HG03135 (cell line): ENCODE measurements around the gene OPRL1.
"Not testable (repeated sequence)": the region's sequence is repeated elsewhere in the genome, so short reads cannot be mapped to it uniquely, and the experiment has no call there.

Source experiments
- ATAC-seq: cut with Tn5 transposase; IDR thresholded peaks from one replicate; pipeline ENCODE4 v1.9.1; 2021; ENCODE audit warnings: mild to moderate bottlenecking, moderate library complexity; ENCODE audit not compliant: unreplicated experiment

The OPRL1 gene

DNA sequence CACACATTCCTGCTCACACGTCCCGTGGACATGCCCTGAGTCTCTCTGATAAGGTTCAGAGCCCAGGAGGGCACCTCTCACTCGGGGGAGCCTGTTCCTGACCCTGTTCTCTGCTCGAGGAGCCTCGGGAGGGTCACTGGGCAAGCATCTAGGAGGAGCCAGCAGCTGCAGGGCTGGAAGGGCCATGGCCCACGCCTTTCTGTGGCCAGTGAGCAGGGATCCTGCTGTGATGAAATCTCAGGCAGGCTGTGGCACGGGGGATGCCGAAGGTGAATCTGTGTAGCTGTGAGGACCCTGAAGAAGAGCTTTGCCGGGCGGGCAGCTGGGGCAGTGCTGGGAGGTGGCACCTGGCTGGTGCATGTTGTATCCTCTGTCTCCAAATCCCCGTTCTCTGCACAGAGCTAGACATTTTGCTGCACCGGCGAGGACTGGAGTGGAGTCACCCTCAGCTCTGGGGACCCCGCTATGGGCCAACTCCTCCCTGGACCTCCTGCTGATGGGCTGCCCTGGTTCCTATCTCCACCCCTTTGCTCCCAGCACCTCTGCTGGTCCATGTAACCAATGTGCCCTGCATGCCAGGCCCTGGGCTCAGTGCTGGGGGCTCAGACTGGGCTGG is 34.6 kb downstream of the OPRL1 start:
- no peak for ATAC-seq

DNA sequence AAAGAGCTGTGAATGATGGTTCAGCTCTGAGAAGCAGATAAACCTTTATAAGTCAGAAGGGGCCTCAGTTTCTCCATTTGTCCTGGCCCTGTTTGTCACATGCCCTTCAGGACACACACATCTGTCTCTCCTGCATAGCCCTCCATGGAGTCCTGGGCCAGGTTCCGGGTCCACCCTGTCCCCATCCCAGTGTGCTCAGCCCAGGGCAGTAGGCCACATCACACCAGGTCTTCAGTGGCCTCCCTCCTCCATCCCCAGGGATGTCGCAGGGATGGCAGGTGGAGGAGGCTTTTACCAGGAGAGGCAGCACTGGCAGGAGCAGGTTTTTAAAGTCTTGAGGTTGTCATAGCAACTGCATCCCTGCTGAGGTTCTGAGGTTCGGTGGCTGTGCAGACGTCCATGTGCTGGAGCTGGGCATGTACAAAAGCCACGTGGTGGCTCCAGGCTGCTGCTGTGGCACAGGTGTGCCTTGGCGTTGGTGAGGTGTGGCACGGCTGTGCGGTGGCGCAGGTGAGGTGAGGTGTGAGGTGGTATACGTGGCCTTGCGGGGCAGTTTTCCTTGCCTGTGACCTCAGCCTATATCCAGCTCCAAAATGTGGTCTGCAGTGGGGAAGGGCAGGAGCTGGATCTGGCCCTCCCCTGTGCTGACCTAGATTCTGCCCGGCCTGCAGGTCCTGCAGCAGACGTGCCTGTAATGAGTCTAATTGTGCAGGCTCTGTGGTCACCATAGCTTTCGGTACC is 35.5 kb downstream of the OPRL1 start:
- ATAC-seq, result no peak

DNA sequence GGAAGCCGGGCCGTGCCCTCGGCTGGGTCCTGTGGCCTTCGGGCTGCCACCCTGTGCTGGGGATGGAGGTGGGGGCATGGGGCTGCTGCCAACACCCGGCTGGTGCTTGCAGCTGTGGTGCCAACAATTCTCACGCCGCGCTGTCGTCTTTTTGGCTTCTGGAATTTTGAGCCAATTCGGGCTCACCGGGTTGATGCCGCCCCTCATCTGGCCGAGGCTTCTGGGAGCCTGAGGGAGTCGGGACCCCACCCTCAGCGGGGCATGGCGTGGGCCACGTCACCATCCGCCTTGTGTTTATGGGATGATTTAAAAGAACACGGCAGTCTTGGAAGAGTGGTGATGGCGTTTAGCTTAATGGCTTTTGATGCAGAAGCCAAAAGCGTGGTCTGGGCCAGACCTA is 36.1 kb downstream of the OPRL1 start:
- ATAC-seq, result no peak

DNA sequence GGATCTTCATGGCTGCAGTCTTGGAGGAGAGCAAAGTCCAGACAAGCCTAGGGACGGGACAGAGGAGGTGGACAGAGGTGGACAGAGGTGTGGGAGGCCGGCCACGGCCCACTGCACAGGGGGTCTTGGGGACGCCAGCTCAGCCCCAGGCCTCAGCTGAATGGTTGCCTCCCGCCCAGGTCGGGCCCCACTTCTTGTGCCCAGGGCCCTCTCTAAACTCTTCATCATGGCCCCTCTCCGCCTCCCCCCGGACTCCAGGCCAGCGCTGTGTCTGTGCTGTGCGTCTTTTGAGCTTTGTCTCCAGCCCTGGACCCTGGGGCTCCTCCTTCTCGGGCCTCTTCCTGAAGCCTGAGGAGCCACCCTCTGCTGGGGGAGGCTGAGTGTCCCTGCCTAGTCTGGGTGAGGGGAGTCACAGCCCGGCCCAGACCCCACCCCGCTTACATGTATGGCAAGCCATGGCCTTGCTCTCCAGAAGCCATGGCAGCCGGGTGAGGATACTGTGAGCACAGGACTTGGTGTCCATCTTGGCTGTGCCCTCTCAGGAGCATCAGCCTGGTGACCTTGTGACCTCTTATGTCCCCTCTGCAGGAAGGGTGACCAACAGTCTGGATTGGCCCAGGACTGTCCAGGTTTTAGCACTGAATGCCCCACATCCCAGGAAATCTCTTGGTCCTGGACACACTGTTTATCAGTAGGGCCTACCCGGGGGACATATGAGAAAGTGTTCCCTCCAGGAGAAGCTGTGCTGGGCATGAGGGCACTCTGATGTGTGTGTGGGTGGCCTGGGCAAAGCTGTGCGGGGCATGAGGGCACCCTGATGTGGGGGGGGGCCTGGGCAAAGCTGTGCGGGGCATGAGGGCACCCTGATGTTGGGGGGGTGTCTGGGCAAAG is 36.9 kb downstream of the OPRL1 start:
- no peak for ATAC-seq

DNA sequence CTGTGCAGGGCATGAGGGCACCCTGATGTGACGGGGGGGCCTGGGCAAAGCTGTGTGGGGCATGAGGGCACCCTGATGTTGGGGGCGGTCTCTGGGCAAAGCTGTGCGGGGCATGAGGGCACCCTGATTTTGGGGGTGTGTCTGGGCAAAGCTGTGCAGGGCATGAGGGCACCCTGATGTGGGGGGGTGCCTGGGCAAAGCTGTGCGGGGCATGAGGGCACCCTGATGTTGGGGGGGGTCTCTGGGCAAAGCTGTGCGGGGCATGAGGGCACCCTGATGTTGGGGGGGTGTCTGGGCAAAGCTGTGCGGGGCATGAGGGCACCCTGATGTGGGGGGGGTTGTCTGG is 37.5 kb downstream of the OPRL1 start:
- not testable (repeated sequence) for ATAC-seq

DNA sequence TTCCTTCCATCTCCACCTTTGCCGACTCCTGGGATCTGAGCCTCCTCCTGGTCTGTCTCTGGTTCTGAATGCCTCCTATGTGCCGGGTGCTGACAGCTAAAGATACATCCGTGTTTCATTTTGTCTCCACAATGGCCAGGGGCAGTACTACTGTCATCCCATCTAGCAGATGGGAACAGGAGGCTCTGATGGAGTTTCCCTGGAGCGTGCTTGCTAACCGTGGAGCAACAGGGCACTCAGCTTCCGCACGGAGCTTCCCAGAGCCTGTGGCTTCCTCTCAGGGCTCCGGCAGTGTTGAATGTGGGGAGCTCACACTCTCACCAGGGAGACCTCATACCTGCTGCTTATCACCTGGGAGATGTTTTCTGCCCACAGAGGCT is 39.4 kb downstream of the OPRL1 start:
- no peak for ATAC-seq

DNA sequence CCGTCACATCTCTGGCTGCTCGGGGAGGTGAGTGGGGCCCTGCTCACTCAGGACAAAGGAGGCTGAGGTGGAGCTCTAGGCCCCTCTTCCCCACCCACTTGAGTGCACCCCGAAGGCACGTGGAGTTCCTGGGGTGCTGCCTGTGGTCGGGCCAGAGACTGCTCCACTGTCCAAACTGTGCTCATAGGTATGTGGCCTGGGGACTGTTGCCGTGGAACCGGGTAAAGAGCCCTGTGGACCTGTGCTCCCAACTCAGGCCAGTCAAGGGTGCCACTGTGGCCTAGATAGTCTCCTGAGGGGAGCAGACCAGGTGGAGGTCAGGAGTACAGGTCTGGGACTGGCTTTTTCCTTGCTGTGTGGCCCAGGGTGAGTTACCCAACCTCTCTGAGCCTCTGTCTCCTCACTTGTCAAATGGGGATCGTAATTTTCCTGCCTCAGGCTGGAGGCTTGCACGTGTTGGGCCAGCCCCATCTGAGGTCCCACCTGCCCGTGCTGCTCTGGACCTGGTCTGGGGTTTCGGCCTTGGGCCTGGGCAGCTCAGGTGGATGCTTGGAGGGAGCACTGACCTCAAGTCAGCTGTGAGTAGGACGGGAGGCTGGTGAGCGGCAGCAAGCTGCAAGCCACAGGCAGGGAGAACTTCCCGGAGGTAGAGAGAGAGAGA is 39.9 kb downstream of the OPRL1 start:
- ATAC-seq, result no peak

DNA sequence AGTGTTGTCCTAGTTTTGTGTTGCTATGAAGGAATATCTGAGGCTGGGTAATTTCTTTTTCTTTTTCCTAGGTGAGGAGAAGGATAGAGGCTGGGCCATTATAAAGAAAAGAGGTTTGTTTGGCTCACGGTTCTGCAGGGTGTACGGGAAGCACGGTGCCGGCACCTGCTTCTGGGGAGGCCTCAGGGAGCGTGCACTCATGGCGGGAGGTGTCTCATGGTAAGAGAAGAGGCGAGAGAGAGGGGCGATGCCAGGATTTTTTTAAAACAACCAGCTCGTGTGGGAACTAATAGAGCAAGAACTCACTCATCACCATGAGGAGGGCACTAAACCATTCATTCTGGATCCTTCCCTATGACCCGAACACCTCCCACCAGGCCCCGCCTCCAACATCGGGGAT is 41.7 kb downstream of the OPRL1 start:
- ATAC-seq, result no peak

DNA sequence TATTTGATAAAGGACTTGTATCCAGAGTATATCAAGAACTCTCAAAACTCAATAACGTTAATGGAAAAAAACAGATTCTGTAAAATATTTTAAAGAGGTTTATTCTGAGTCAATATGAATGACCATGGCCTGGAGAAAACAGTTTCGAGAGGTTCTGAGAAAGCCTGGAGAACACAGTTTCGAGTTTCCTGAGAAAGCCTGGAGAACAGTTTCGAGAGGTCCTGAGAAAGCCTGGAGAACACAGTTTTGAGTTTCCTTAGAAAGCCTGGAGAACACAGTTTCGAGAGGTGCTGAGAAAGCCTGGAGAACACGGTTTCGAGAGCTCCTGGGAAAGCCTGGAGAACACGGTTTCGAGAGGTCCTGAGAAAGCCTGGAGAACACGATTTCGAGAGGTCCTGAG is 43.0 kb downstream of the OPRL1 start:
- not testable (repeated sequence) for ATAC-seq

DNA sequence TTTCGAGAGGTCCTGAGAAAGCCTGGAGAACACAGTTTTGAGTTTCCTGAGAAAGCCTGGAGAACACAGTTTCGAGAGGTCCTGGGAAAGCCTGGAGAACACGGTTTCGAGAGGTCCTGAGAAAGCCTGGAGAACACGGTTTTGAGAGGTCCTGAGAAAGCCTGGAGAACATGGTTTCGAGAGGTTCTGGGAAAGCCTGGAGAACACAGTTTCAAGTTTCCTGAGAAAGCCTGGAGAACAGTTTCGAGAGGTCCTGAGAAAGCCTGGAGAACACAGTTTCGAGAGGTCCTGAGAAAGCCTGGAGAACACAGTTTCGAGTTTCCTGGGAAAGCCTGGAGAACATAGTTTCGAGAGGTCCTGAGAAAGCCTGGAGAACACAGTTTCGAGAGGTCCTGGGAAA is 43.6 kb downstream of the OPRL1 start:
- not testable (repeated sequence) for ATAC-seq

DNA sequence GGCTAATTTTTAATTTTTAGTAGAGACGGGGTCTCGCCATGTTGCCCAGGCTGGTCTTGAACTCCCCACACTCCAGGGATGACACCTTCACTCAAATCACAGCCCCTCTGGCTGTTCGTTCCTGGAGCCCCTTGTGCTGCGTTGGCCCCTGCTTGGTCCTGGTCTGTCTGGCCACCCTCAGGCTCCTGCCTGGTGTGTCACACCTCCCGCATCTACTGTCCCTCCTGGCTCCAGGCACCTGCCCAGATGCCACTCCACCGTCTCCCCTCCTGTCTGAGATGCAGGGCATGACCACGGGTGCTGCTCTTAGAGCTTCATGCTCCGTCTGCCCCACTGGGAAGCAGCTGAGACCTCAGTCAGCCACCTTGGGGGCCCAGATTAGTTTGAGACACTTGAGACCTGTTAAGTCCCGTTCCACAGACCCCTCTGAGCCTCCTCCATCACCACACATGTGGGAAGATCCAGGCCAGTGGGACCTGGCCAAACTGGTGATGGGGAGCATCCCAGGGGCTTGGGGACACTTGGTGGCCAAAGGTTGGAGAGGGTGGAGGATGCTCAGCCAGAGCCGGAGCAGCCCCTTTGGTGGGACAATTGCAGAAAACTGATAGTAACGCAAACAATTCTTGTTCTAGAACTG is 49.4 kb downstream of the OPRL1 start:
- no peak for ATAC-seq

DNA sequence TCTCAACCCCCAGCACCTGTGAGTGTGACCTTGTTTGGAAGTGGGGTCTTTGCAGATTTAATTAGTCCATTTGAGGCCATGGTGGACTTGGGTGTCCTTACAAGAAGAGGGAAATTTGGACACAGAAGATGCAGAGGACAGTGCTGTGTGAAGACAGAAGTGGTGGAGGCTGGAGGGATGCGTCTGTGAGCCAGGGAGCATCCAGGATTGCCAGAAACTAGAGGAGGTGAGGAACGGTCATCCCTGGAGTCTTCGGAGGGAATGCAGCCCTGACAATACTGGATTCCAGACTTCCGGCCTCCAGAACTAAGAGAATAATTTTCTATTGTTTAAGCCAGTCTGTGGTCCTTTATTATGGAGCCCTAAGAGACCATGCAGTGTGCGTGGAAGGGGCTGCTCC is 50.4 kb downstream of the OPRL1 start:
- ATAC-seq, result no peak

DNA sequence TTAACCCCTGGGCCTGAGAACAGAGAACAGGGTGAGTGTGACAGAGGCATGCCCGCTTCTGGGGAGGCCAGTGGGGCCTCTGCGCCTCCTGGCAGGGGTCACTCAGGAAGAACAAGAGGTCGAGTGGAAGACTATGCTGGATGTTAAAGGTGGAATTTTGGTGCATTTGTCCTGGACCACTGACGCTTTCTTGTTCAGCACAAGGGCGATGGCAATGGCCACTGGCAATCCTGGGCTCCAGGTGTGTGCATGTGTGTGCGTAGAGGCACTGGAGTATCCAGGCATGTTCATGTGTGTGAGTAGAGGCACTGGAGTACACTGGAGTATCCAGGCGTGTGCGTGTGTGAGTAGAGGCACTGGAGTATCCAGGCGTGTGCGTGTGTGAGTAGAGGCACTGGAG is 51.0 kb downstream of the OPRL1 start:
- no peak for ATAC-seq

DNA sequence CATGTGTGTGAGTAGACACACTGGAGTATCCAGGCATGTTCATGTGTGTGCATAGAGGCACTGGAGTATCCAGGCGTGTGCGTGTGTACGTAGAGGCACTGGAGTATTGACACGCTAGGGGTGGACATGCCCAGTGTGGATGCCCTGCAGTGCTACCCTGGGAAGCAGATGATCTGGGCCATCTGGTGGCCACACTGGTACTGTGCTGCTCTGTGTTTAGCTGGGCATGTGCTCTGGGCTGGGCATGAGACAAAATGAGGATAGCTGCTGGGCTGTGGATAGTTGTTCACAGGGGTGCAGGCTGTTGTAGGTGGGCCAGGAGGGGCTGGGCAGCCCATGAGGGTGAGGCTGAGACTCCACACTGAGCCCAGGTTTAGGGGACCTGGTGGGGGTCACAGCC is 51.5 kb downstream of the OPRL1 start:
- no peak for ATAC-seq

DNA sequence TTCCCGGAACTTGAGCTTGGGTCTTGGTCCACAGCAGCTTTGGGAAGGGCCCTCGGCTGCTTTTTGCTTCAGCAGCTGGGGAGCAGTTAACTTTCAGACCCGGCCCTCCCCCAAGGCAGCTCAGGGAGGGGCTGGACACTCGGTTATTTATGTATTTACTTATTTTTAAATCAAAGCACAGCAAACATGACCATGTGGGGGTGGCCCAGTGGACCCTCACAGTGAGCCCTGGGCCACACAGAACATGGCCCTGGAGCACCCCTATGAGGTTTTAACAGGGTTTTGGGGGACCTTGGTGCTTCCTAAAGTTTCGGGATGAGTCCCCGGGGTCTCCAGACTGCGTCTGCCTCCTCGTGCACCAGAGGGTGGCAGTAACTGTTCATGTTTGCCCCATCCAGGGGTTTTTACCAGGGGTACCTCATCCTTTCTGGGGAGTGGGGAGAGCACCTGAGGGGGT is 54.1 kb downstream of the OPRL1 start:
- ATAC-seq, result no peak

DNA sequence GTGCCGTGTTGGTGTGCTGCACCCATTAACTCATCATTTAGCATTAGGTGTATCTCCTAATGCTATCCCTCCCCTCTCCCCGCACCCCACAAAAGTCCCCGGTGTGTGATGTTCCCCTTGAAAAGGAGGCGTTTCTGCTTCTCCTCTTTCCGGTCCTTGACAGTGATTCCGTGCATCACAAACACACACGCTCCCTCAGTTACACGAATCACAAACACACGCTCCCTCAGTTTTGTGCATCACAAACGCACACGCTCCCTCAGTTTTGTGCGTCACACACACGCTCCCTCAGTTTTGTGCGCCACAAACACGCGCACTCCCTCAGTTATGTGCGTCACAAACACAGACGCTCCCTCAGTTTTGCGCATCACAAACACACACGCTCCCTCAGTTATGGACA is 54.9 kb downstream of the OPRL1 start:
- not testable (repeated sequence) for ATAC-seq

DNA sequence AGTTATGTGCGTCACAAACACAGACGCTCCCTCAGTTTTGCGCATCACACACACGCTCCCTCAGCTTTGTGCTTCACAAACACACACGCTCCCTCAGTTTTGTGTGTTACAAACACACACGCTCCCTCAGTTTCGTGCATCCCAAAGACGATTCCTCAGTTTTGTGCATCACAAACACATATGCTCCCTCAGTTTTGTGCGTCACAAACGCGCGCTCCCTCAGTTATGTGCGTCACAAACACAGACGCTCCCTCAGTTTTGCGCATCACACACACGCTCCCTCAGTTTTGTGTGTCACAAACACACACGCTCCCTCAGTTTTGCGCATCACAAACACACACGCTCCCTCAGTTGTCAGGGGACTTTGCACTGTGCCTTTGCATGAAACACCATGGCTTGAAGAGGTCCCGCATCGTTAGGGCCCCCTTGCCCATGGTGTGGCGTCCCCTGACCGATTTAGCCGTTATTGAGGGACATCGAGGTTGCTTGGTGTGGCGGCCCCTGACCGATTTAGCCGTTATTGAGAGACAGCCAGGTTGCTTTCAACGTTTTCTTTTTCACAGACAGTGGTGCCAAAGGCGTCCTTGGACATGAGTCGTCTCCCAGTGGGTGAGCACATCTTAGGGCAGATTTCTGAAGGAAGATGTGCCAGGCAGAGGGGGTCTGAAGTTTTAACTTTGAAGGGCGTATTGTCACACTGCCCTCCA is 56.3 kb downstream of the OPRL1 start:
- ATAC-seq, result no peak

DNA sequence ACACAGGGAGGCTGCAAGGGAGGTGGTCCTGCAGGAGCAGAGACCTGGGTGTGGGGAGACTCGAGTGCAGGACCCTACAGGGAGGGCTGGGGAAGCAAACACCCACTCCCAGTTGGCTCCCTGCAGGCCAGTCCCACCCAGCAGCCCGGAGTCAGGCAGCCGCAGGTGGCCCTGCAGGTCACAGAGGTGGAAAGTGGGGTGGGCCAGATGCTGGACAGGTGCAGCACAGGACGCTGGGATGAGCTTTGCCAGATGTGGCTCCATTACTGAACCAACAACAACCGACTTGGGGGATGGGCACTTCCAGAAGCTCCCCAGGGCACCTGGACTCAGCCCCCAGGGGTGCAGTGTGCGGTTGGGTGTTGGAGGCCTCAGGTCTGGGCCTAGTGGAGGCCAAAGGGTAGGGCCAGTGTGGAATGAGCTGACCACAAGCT is 57.7 kb downstream of the OPRL1 start:
- no peak for ATAC-seq

DNA sequence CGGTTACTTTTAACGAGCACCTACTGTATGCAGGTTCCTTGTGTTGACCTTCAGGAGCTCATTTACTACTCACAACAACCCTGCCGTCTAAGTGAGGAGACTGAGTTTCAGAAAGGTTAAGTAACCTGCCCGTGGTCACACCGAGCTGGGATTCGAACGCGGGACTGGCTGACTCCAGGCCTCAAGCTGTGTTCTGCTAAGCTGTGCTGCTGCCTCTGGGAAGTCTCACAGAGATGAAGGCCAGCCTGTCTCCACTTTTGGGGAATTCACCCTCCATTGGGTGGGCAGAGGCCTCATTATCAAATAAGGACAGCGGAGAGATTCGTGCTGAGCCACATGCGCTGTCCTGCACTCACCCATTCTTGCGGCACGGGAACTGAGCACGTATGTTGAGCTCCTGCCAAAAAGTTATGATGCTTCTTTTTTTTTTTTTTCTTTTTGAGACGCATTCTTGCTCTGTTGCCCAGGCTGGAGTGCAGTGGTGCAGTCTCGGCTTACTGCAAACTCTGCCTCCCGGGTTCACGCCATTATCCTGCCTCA is 58.5 kb downstream of the OPRL1 start:
- ATAC-seq, result no peak
